IPS-18a (cell line): ENCODE measurements around the gene IFITM10.

Source experiments
- H3K27ac ChIP-seq: one replicate; pipeline ENCODE4 v1.5.1; 2013; ENCODE audit warnings: low read length
- H3K27me3 ChIP-seq: one replicate; pipeline ENCODE4 v1.6.1; 2013; ENCODE audit warnings: mild to moderate bottlenecking, low read length; ENCODE audit not compliant: control insufficient read depth, insufficient read depth
- H3K36me3 ChIP-seq: one replicate; pipeline ENCODE4 v1.6.1; 2013; ENCODE audit warnings: low read depth, low read length; ENCODE audit not compliant: control insufficient read depth
- H3K4me1 ChIP-seq: one replicate; pipeline ENCODE4 v1.6.1; 2013; ENCODE audit warnings: low read depth, low read length; ENCODE audit not compliant: control insufficient read depth
- H3K4me3 ChIP-seq: one replicate; pipeline ENCODE4 v1.5.1; 2013; ENCODE audit warnings: low read length
- H3K9ac ChIP-seq: one replicate; pipeline ENCODE4 v1.6.1; 2013; ENCODE audit warnings: mild to moderate bottlenecking, low read length, moderate library complexity
- H3K9me3 ChIP-seq: one replicate; pipeline ENCODE4 v1.6.1; 2013; ENCODE audit warnings: low read depth, low read length; ENCODE audit not compliant: control insufficient read depth

Gene IFITM10

GRCh38 chr11:1728931-1729691 lies 21.3 kb downstream of the IFITM10 start:
- Histone ChIP-seq H3K9ac (no peak overlapping the region), H3K4me3 (no peak overlapping the region), H3K27me3 (peaks cover 3% of the 10 kb centered on the region), H3K27ac (no peak overlapping the region), H3K9me3 (no peaks in the 10 kb centered on the region), H3K4me1 (no peaks in the 10 kb centered on the region), H3K36me3 (no peaks in the 10 kb centered on the region)

GRCh38 chr11:1728301-1728700 lies 22.1 kb downstream of the IFITM10 start:
- Histone ChIP-seq H3K9ac (no peak overlapping the region), H3K27me3 (peaks cover 3% of the 10 kb centered on the region), H3K4me1 (no peaks in the 10 kb centered on the region), H3K4me3 (no peak overlapping the region), H3K36me3 (no peaks in the 10 kb centered on the region), H3K9me3 (no peaks in the 10 kb centered on the region), H3K27ac (no peak overlapping the region)

- Histone ChIP-seq H3K9ac (no peak overlapping the region), H3K27ac (no peak overlapping the region), H3K27me3 (peaks cover 3% of the 10 kb centered on the region), H3K4me3 (no peak overlapping the region), H3K4me1 (no peaks in the 10 kb centered on the region), H3K9me3 (no peaks in the 10 kb centered on the region), H3K36me3 (no peaks in the 10 kb centered on the region)
Observed at GRCh38 chr11:1727861-1728260, 22.5 kb downstream of the IFITM10 start.

GRCh38 chr11:1727096-1727690 lies 23.2 kb downstream of the IFITM10 start:
- Histone ChIP-seq H3K27me3 (peaks cover 3% of the 10 kb centered on the region), H3K9ac (no peak overlapping the region), H3K9me3 (no peaks in the 10 kb centered on the region), H3K27ac (no peak overlapping the region), H3K36me3 (no peaks in the 10 kb centered on the region), H3K4me1 (no peaks in the 10 kb centered on the region), H3K4me3 (no peak overlapping the region)

GRCh38 chr11:1719781-1720180 lies 30.6 kb downstream of the IFITM10 start:
- Histone ChIP-seq H3K36me3 (no peaks in the 10 kb centered on the region), H3K4me3 (no peak overlapping the region), H3K9me3 (no peaks in the 10 kb centered on the region), H3K27ac (no peak overlapping the region), H3K27me3 (no peaks in the 10 kb centered on the region), H3K9ac (no peak overlapping the region), H3K4me1 (no peaks in the 10 kb centered on the region)

- Histone ChIP-seq H3K4me3 (no peak overlapping the region), H3K9ac (no peak overlapping the region), H3K9me3 (no peaks in the 10 kb centered on the region), H3K27me3 (no peaks in the 10 kb centered on the region), H3K36me3 (no peaks in the 10 kb centered on the region), H3K4me1 (no peaks in the 10 kb centered on the region), H3K27ac (no peak overlapping the region)
Observed at GRCh38 chr11:1718326-1718725, 32.1 kb downstream of the IFITM10 start.

GRCh38 chr11:1717745-1718144 lies 32.6 kb downstream of the IFITM10 start:
- H3K9me3 ChIP-seq, result no peaks in the 10 kb centered on the region
- H3K27ac ChIP-seq, result no peak overlapping the region
- H3K4me3 ChIP-seq, result no peak overlapping the region
- H3K9ac ChIP-seq, result no peak overlapping the region
- H3K27me3 ChIP-seq, result no peaks in the 10 kb centered on the region
- H3K36me3 ChIP-seq, result no peaks in the 10 kb centered on the region
- no peaks in the 10 kb centered on the region for H3K4me1 ChIP-seq

- no peaks in the 10 kb centered on the region for H3K36me3 ChIP-seq
- H3K4me3 ChIP-seq, result no peak overlapping the region
- no peak overlapping the region for H3K9ac ChIP-seq
- no peaks in the 10 kb centered on the region for H3K9me3 ChIP-seq
- H3K4me1 ChIP-seq, result no peaks in the 10 kb centered on the region
- H3K27me3 ChIP-seq, result no peaks in the 10 kb centered on the region
- no peak overlapping the region for H3K27ac ChIP-seq
Observed at GRCh38 chr11:1714908-1715885, 35.2 kb downstream of the IFITM10 start.

GRCh38 chr11:1708716-1709115 lies 41.7 kb downstream of the IFITM10 start:
- H3K36me3 ChIP-seq, result no peaks in the 10 kb centered on the region
- H3K27me3 ChIP-seq, result peaks cover 5% of the 10 kb centered on the region
- no peaks in the 10 kb centered on the region for H3K4me1 ChIP-seq
- H3K27ac ChIP-seq, result no peak overlapping the region
- no peak overlapping the region for H3K9ac ChIP-seq
- peaks cover 7% of the 10 kb centered on the region for H3K9me3 ChIP-seq
- no peak overlapping the region for H3K4me3 ChIP-seq

- Histone ChIP-seq H3K27me3 (peaks cover 5% of the 10 kb centered on the region), H3K4me1 (no peaks in the 10 kb centered on the region), H3K9ac (no peak overlapping the region), H3K9me3 (peaks cover 7% of the 10 kb centered on the region), H3K36me3 (no peaks in the 10 kb centered on the region), H3K27ac (no peak overlapping the region), H3K4me3 (no peak overlapping the region)
Observed at GRCh38 chr11:1707751-1708150, 42.6 kb downstream of the IFITM10 start.

- Histone ChIP-seq H3K27me3 (peaks cover 5% of the 10 kb centered on the region), H3K27ac (no peak overlapping the region), H3K9me3 (peaks cover 7% of the 10 kb centered on the region), H3K4me3 (no peak overlapping the region), H3K36me3 (no peaks in the 10 kb centered on the region), H3K9ac (no peak overlapping the region), H3K4me1 (no peaks in the 10 kb centered on the region)
Observed at GRCh38 chr11:1706634-1707400, 43.6 kb downstream of the IFITM10 start.
